Left ventricle myocardium inferior (tissue), 1 donor: ENCODE measurements around the gene OSM. TPM values are rescaled to one million over a fixed set of nuclear protein-coding genes. Genes with fewer than 3 reads are reported as not detected.

Experiments
- DNase-seq: peaks from one replicate; pipeline ENCODE4 v3.0.0-alpha.2; 2020
- H3K27ac ChIP-seq: fragments of 200-600 bp; replicated peaks from 2 replicates; pipeline ENCODE4 v1.8.0; 2021
- H3K27me3 ChIP-seq: fragments of 200-600 bp; 2 replicates; pipeline ENCODE4 v1.8.0; 2021; ENCODE audit warnings: low read depth
- H3K36me3 ChIP-seq: fragments of 200-600 bp; 2 replicates; pipeline ENCODE4 v1.8.0; 2021
- H3K4me1 ChIP-seq: fragments of 200-600 bp; 2 replicates; pipeline ENCODE4 v1.8.0; 2021
- H3K4me3 ChIP-seq: fragments of 200-600 bp; 2 replicates; pipeline ENCODE4 v1.8.0; 2021; ENCODE audit warnings: mild to moderate bottlenecking, moderate library complexity
- H3K9me3 ChIP-seq: fragments of 200-600 bp; replicated peaks from 2 replicates; pipeline ENCODE4 v1.8.0; 2021
- intact Hi-C: fragments of 100-400 bp; cut with micrococcal nuclease; formaldehyde crosslinking; loops from one replicate; pipeline ENCODE4 v1.11.0; 2022
- total RNA-seq: library from RNA; stranded (reverse); fragmentation: NEBNext Ultra II Directional; extraction: Animal tissue kit (Norgen Biotek cat#: 25700); gene quantifications from one replicate; pipeline ENCODE4 v1.2.1, GENCODE V29; 2021
- TF ChIP-seq, protein P1 (sequence below): fragments of 200-600 bp; IDR thresholded peaks from 2 replicates; pipeline ENCODE4 v1.8.0; 2021; ENCODE audit warnings: antibody characterized with exemption, mild to moderate bottlenecking, borderline replicate concordance
- donor health status: DM: no; HTN: yes; CAD: no; lungs with severe emphysema.

The OSM gene
- total RNA-seq, 1 donor from 2014 or later, result not detected

DNA sequence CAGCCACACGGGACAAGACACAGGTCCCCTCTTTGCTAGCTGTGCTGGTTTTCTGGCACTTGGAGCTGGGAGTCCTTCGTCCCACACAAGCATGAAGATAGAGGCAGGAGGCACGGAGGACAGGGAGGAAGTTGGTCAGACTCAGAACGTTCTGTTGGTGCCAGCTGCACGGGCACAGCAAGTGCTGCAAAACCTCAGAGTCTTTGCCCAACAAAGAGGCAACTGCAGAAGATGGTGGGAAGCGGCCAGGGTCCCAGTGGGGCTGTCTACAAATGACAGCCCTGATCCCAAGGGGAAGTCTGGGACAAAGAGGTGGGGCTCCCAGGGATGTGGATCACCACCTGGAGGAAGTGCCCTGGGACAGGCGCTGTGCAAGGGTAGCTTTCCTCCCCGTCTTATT is 9.4 kb upstream of the OSM start:
- H3K4me3 ChIP-seq, result no peak overlapping the region
- no peak for DNase-seq
- no peak overlapping the region for H3K27ac ChIP-seq
- no peaks in the 10 kb centered on the region for H3K9me3 ChIP-seq
- no peaks in the 10 kb centered on the region for H3K27me3 ChIP-seq
- intact Hi-C loops, result no loop called here
- peaks cover 16% of the 10 kb centered on the region for H3K4me1 ChIP-seq
- no peaks in the 10 kb centered on the region for H3K36me3 ChIP-seq
- TF ChIP-seq, protein P1, sequence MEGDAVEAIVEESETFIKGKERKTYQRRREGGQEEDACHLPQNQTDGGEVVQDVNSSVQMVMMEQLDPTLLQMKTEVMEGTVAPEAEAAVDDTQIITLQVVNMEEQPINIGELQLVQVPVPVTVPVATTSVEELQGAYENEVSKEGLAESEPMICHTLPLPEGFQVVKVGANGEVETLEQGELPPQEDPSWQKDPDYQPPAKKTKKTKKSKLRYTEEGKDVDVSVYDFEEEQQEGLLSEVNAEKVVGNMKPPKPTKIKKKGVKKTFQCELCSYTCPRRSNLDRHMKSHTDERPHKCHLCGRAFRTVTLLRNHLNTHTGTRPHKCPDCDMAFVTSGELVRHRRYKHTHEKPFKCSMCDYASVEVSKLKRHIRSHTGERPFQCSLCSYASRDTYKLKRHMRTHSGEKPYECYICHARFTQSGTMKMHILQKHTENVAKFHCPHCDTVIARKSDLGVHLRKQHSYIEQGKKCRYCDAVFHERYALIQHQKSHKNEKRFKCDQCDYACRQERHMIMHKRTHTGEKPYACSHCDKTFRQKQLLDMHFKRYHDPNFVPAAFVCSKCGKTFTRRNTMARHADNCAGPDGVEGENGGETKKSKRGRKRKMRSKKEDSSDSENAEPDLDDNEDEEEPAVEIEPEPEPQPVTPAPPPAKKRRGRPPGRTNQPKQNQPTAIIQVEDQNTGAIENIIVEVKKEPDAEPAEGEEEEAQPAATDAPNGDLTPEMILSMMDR, result no peak

DNA sequence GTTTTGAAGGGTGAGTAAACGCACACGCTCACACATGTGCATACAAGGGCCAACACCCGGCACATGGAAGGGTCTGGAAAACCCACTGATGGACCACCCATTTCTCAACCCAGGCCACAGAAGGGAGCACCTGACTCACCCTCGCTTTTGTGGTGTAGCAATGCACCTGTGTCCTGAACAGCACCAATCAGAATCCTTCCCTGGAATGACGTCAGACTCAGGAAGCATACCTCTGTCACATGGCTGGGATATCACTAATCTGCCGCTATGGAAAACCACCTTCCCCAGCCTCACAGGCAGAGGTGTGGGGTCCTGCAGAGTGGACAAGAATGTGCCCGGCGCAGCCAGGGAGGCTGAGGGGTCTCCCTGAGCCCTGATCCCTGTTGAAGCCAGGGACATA is 9.0 kb upstream of the OSM start:
- intact Hi-C loops, result no loop called here
- Histone ChIP-seq H3K27ac (no peak overlapping the region), H3K27me3 (no peaks in the 10 kb centered on the region), H3K9me3 (no peaks in the 10 kb centered on the region), H3K4me3 (no peak overlapping the region), H3K4me1 (peaks cover 16% of the 10 kb centered on the region), H3K36me3 (no peaks in the 10 kb centered on the region)
- TF ChIP-seq, protein P1, result no peak
- no peak for DNase-seq

DNA sequence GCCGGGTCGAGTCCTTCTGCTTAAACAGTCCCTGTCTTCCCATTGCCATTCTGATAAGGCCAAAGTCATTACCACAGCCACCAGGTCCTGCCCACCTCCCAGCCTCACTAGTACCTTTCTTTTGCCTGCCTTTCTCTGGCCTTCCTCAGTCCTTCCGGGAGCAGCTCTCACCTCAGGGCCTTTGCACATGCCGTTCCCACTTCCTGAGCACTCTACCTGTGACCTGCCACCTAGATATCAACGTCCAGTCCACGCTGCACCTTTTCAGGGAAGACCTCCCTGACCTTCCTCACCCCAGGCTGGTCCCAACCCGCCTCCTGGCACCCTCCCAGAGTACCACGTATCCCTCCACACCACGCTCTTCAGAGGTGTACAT is 7.8 kb upstream of the OSM start:
- Histone ChIP-seq H3K4me3 (no peak overlapping the region), H3K9me3 (no peaks in the 10 kb centered on the region), H3K27ac (no peak overlapping the region), H3K27me3 (no peaks in the 10 kb centered on the region), H3K36me3 (no peaks in the 10 kb centered on the region), H3K4me1 (peaks cover 16% of the 10 kb centered on the region)
- TF ChIP-seq, protein P1, result no peak
- intact Hi-C loops, result no loop called here
- no peak for DNase-seq

DNA sequence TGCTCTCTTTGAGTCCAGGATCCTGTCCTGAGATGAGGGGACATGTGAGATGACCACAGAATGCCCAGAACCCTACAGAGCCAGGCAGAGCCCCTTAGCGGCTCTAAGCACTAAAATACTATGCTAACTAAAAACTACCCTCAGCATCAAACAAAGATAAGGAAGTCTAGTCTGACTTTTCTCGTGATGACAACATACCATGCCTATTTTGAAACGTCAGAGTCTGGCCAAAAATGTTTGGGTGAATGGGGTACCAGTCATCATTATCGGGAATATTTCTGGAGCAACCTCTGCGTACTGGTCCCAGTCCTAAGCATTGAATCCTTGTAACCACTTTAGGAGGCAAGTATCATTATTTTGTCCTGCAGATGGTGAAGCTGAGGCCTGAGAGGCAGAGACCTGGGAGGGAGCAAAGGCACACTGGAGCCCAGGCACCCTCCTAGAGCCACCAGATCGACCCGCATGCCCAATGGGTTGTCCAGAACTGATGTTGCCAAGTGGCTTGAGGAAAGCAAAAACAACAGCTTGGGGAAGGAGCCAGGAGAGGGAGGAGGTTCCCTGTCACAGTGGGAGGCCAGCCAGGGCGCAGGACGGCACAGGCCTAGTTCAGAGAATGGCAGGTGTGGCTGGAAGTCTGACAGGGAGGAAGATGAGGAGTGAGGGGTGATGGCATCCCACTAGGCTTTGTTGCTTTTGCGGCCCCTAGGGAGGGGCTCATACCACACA is 7.2 kb upstream of the OSM start:
- peaks cover 16% of the 10 kb centered on the region for H3K4me1 ChIP-seq
- no peaks in the 10 kb centered on the region for H3K9me3 ChIP-seq
- no peaks in the 10 kb centered on the region for H3K27me3 ChIP-seq
- H3K4me3 ChIP-seq, result no peak overlapping the region
- no peaks in the 10 kb centered on the region for H3K36me3 ChIP-seq
- TF ChIP-seq, protein P1, result no peak
- H3K27ac ChIP-seq, result no peak overlapping the region
- intact Hi-C loops, result no loop called here
- DNase-seq, result no peak

DNA sequence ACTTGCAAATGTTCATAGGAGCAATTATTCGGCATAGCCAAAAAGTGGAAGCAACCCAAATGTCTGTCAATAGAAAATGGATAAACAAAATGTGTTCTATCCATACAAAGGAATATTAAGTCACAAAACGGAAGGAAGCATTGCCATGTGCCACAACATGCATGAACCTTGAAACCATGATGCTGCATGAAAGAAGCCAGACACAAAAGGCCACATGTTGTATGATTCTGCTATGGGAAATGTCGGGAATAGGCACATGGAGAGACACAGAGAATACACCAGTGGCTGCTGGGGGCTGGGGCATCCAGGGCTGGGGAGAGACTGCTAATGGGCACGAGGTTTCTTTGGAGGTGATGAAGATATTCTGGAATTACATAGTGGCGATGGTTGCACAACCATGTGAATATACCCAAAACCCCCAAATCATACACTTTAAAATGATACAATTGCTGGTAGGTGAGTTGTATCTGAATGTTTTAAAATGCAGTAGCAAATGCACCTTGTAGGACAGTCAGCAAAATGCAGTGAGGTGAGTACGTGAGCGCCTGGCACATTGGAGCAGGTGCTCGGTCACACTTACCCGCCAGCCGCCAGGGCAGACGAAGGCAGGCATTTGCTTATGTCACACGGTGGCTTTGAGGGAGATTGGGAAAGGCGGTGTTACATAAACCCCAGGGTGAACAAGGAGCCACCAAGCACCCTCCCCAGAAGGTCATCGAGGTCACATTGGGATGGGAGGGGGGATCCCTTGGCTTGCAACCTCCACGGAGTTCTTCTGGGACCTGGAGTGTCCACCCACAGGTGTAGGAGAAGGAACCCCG is 6.3 kb upstream of the OSM start:
- peaks cover 12% of the 10 kb centered on the region for H3K4me1 ChIP-seq
- H3K4me3 ChIP-seq, result no peak overlapping the region
- no peaks in the 10 kb centered on the region for H3K36me3 ChIP-seq
- no peaks in the 10 kb centered on the region for H3K27me3 ChIP-seq
- intact Hi-C loops, result no loop called here
- TF ChIP-seq, protein P1, result no peak
- H3K27ac ChIP-seq, result no peak overlapping the region
- no peaks in the 10 kb centered on the region for H3K9me3 ChIP-seq
- DNase-seq, result no peak
